ENCODE results near the gene FAM81A.

GRCh38 chr15:59461521-59461920 is 23.5 kb downstream of the FAM81A start:
- TF ChIP-seq CTCF (IDR thresholded peaks at IDR 0.05): no peak
- no peak for TF ChIP-seq POLR2A (IDR thresholded peaks at IDR 0.05)
- TF ChIP-seq EP300 (IDR thresholded peaks at IDR 0.05): no peak
